HEK293 (cell line): ENCODE measurements around the gene CAPN1.

Experiments
- CTCF ChIA-PET: fragments of 350-600 bp; formaldehyde crosslinking; extraction: SDS; loops from one replicate; lab custom pipeline; 2021; ENCODE audit warnings: antibody characterized with exemption; lab: Yijun Ruan, JAX
- POLR2A ChIA-PET: fragments of 300-600 bp; formaldehyde crosslinking; extraction: SDS; loops from one replicate; lab custom pipeline; 2020; ENCODE audit warnings: antibody characterized with exemption, inconsistent platforms; lab: Yijun Ruan, JAX
- H3K27ac ChIP-seq: fragments of 200-500 bp; sonication (Bioruptor generic); 2 replicates; pipeline ENCODE4 v1.5.1; 2014; ENCODE audit warnings: low read depth, low read length, control low read depth, inconsistent platforms; ENCODE audit errors: extremely low read depth
- H3K36me3 ChIP-seq, 2 experiments: fragments of 200-500 bp in 1 of 2; sonication (Bioruptor generic) in 1 of 2; 1 replicate in 1 of 2; 2 replicates in 1 of 2; pipeline ENCODE4 v1.5.1; 2014 to 2017; ENCODE audit warnings: inconsistent platforms in 2 of 2, low read length in 2 of 2; ENCODE audit not compliant: control insufficient read depth in 2 of 2, insufficient read depth in 1 of 2
- H3K4me1 ChIP-seq: fragments of 200-500 bp; sonication (Bioruptor generic); 2 replicates; pipeline ENCODE4 v1.5.1; 2014; ENCODE audit warnings: mild to moderate bottlenecking, low read length, inconsistent platforms; ENCODE audit not compliant: control insufficient read depth, insufficient read depth
- H3K4me3 ChIP-seq: 2 replicates; pipeline ENCODE4 v1.5.1; 2011; ENCODE audit warnings: low read depth, mild to moderate bottlenecking, control low read depth, low read length, moderate library complexity
- H3K9me3 ChIP-seq: fragments of 200-500 bp; sonication (Bioruptor generic); 2 replicates; pipeline ENCODE4 v1.5.1; 2014; ENCODE audit warnings: low read depth, low read length, inconsistent platforms; ENCODE audit not compliant: control insufficient read depth, insufficient read depth
- BCL11A ChIP-seq: fragments of 450-650 bp; formaldehyde crosslinking; IDR thresholded peaks from 2 replicates; pipeline ENCODE4 v1.5.1; 2016; ENCODE audit warnings: low read depth, missing biosample characterization, missing genetic modification characterization
- GLI4 ChIP-seq: fragments of 450-650 bp; formaldehyde crosslinking; IDR thresholded peaks from 2 replicates; pipeline ENCODE4 v1.5.1; 2016; ENCODE audit warnings: missing biosample characterization, missing genetic modification characterization
- GLIS1 ChIP-seq: fragments of 450-650 bp; formaldehyde crosslinking; IDR thresholded peaks from 2 replicates; pipeline ENCODE4 v1.5.1; 2016; ENCODE audit warnings: missing biosample characterization, missing genetic modification characterization
- OVOL3 ChIP-seq: fragments of 450-650 bp; formaldehyde crosslinking; IDR thresholded peaks from 2 replicates; pipeline ENCODE4 v1.5.1; 2016; ENCODE audit warnings: missing biosample characterization, missing genetic modification characterization
- SP2 ChIP-seq: fragments of 450-650 bp; formaldehyde crosslinking; IDR thresholded peaks from 2 replicates; pipeline ENCODE4 v1.5.1; 2016; ENCODE audit warnings: missing biosample characterization, missing genetic modification characterization
- YY2 ChIP-seq: fragments of 450-650 bp; formaldehyde crosslinking; IDR thresholded peaks from 2 replicates; pipeline ENCODE4 v1.5.1; 2016; ENCODE audit warnings: missing biosample characterization, missing genetic modification characterization
- ZFP37 ChIP-seq: fragments of 450-650 bp; formaldehyde crosslinking; IDR thresholded peaks from 2 replicates; pipeline ENCODE4 v1.5.1; 2016; ENCODE audit warnings: missing biosample characterization, missing genetic modification characterization
- ZNF140 ChIP-seq: fragments of 450-650 bp; formaldehyde crosslinking; IDR thresholded peaks from 2 replicates; pipeline ENCODE4 v1.5.1; 2016; ENCODE audit warnings: missing biosample characterization, missing genetic modification characterization
- ZNF175 ChIP-seq: fragments of 450-650 bp; formaldehyde crosslinking; IDR thresholded peaks from 2 replicates; pipeline ENCODE4 v1.5.1; 2016; ENCODE audit warnings: missing biosample characterization, missing genetic modification characterization
- ZNF239 ChIP-seq: fragments of 450-650 bp; formaldehyde crosslinking; IDR thresholded peaks from 2 replicates; pipeline ENCODE4 v1.5.1; 2016; ENCODE audit warnings: missing biosample characterization, missing genetic modification characterization
- ZNF433 ChIP-seq: fragments of 450-650 bp; formaldehyde crosslinking; IDR thresholded peaks from 2 replicates; pipeline ENCODE4 v1.5.1; 2016; ENCODE audit warnings: missing biosample characterization, missing genetic modification characterization, low read depth
- ZNF626 ChIP-seq: fragments of 450-650 bp; sonication (Bioruptor Pico); formaldehyde crosslinking; IDR thresholded peaks from 2 replicates; pipeline ENCODE4 v1.5.1; 2018; ENCODE audit warnings: missing biosample characterization, missing genetic modification characterization, inconsistent platforms
- ZNF629 ChIP-seq: fragments of 450-650 bp; formaldehyde crosslinking; IDR thresholded peaks from 2 replicates; pipeline ENCODE4 v1.5.1; 2017; ENCODE audit warnings: missing biosample characterization, missing genetic modification characterization
- ZNF768 ChIP-seq: fragments of 450-650 bp; formaldehyde crosslinking; IDR thresholded peaks from 2 replicates; pipeline ENCODE4 v1.5.1; 2018; ENCODE audit warnings: missing biosample characterization, mild to moderate bottlenecking, missing genetic modification characterization
- ZNF785 ChIP-seq: fragments of 450-650 bp; formaldehyde crosslinking; IDR thresholded peaks from 2 replicates; pipeline ENCODE4 v1.5.1; 2016; ENCODE audit warnings: missing biosample characterization, missing genetic modification characterization
- TF ChIP-seq, protein P1 (sequence below): fragments of 450-650 bp; formaldehyde crosslinking; IDR thresholded peaks from 2 replicates; pipeline ENCODE4 v1.5.1; 2016; ENCODE audit warnings: missing biosample characterization, missing genetic modification characterization, borderline replicate concordance
- TF ChIP-seq, protein P2 (sequence below): fragments of 450-650 bp; formaldehyde crosslinking; IDR thresholded peaks from 2 replicates; pipeline ENCODE4 v1.5.1; 2016; ENCODE audit warnings: missing biosample characterization, missing genetic modification characterization
- TF ChIP-seq, protein P3 (sequence below): fragments of 450-650 bp; formaldehyde crosslinking; IDR thresholded peaks from 2 replicates; pipeline ENCODE4 v1.5.1; 2017; ENCODE audit warnings: missing biosample characterization, missing genetic modification characterization
- TF ChIP-seq, protein P4 (sequence below): fragments of 450-650 bp; formaldehyde crosslinking; conservative IDR thresholded peaks from 2 replicates; pipeline ENCODE4 v1.5.1; 2016; ENCODE audit warnings: low read depth, missing biosample characterization, missing genetic modification characterization

CAPN1 gene

DNA sequence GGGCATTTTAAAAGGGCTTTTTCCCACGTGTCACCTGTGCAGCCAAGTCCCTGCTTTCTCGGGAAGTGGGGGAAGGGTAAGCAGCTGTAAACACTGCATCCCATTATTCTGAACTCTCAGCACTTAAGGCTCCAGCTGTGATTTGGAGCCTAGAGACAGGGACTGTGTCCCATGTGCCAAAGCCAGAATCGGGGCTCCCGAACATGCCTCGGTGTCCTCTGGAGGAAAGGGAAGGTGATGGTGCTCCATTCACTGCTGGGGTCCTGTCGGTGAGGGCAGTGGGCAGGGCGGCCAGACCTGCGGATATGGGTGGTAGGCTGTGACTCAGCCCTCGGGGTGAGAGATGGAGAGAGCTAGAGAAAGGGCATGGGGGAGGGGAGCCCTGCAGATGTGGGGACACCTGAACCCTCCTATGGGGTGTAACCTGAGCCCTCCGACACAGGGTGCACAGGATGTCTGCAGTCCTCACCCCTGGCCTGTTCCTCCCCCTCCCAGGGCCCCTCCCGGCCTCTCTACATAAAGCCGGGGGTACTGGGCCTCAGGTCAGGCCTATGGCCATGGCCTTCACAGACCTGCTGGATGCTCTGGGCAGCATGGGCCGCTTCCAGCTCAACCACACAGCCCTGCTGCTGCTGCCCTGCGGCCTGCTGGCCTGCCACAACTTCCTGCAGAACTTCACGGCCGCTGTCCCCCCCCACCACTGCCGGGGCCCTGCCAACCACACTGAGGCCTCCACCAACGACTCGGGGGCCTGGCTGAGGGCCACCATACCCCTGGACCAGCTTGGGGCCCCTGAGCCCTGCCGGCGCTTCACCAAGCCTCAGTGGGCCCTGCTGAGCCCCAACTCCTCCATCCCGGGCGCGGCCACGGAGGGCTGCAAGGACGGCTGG, 31.8 kb downstream of the CAPN1 start:
- H3K4me3 ChIP-seq: no peak overlapping the region
- no peaks in the 10 kb centered on the region for H3K9me3 ChIP-seq
- no peaks in the 10 kb centered on the region for H3K4me1 ChIP-seq
- H3K36me3 ChIP-seq: peaks cover 0 to 34% of the 10 kb centered on the region in 2 experiments; a peak in 1 of 3 replicates
- no peak overlapping the region for H3K27ac ChIP-seq
- CTCF ChIA-PET: interaction anchor here (1.5 kb wide), 2 partner anchors 9 to 116 kb away, joined by 4 read pairs; no protein-coding TSS in a partner anchor
- POLR2A ChIA-PET: no interaction called here
- no peak for TF ChIP-seq OVOL3
- TF ChIP-seq, protein P1, sequence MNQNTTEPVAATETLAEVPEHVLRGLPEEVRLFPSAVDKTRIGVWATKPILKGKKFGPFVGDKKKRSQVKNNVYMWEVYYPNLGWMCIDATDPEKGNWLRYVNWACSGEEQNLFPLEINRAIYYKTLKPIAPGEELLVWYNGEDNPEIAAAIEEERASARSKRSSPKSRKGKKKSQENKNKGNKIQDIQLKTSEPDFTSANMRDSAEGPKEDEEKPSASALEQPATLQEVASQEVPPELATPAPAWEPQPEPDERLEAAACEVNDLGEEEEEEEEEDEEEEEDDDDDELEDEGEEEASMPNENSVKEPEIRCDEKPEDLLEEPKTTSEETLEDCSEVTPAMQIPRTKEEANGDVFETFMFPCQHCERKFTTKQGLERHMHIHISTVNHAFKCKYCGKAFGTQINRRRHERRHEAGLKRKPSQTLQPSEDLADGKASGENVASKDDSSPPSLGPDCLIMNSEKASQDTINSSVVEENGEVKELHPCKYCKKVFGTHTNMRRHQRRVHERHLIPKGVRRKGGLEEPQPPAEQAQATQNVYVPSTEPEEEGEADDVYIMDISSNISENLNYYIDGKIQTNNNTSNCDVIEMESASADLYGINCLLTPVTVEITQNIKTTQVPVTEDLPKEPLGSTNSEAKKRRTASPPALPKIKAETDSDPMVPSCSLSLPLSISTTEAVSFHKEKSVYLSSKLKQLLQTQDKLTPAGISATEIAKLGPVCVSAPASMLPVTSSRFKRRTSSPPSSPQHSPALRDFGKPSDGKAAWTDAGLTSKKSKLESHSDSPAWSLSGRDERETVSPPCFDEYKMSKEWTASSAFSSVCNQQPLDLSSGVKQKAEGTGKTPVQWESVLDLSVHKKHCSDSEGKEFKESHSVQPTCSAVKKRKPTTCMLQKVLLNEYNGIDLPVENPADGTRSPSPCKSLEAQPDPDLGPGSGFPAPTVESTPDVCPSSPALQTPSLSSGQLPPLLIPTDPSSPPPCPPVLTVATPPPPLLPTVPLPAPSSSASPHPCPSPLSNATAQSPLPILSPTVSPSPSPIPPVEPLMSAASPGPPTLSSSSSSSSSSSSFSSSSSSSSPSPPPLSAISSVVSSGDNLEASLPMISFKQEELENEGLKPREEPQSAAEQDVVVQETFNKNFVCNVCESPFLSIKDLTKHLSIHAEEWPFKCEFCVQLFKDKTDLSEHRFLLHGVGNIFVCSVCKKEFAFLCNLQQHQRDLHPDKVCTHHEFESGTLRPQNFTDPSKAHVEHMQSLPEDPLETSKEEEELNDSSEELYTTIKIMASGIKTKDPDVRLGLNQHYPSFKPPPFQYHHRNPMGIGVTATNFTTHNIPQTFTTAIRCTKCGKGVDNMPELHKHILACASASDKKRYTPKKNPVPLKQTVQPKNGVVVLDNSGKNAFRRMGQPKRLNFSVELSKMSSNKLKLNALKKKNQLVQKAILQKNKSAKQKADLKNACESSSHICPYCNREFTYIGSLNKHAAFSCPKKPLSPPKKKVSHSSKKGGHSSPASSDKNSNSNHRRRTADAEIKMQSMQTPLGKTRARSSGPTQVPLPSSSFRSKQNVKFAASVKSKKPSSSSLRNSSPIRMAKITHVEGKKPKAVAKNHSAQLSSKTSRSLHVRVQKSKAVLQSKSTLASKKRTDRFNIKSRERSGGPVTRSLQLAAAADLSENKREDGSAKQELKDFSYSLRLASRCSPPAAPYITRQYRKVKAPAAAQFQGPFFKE: no peak
- TF ChIP-seq GLIS1 (tag by site-specific recombination): no peak
- no peak for TF ChIP-seq YY2 (tag by site-specific recombination)
- no peak for TF ChIP-seq ZNF239 (tag by site-specific recombination)
- TF ChIP-seq, protein P2, sequence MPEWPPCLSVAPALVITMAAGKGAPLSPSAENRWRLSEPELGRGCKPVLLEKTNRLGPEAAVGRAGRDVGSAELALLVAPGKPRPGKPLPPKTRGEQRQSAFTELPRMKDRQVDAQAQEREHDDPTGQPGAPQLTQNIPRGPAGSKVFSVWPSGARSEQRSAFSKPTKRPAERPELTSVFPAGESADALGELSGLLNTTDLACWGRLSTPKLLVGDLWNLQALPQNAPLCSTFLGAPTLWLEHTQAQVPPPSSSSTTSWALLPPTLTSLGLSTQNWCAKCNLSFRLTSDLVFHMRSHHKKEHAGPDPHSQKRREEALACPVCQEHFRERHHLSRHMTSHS (tag by site-specific recombination): no peak
- no peak for TF ChIP-seq BCL11A (tag by site-specific recombination)
- no peak for TF ChIP-seq ZNF629
- TF ChIP-seq ZNF626 (tag by site-specific recombination): no peak
- no peak for TF ChIP-seq ZNF433 (tag by site-specific recombination)
- no peak for TF ChIP-seq SP2 (tag by site-specific recombination)
- TF ChIP-seq ZFP37 (tag by site-specific recombination): no peak
- TF ChIP-seq ZNF175 (tag by site-specific recombination): no peak
- TF ChIP-seq ZNF785: no peak

DNA sequence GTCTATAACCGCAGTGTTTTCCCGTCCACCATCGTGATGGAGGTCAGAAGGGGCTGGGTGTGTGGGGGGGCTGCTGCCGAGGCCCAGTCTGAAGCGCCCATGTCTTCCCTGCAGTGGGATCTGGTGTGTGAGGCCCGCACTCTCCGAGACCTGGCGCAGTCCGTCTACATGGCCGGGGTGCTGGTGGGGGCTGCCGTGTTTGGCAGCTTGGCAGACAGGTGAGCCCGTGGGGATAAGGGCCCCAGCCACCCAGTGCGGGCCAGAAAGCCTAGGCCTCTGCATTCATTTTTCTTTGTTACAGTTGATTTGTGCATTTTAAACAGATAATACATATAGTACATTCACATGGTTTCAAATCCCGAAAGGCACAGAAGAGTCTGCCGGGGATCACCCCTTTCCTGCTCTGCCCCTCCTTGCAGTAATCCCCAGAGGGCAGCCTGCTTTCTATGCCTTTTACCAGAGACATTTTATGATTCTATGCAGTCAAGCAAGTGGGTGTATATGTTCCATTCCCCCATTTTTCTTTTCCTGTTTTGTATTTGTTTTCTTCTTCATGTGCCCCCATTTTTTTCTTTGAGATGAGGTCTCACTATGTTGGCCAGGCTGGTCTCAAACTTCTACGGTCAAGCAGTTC, 32.6 kb downstream of the CAPN1 start:
- no peak overlapping the region for H3K4me3 ChIP-seq
- peaks cover 0 to 26% of the 10 kb centered on the region in 2 experiments; a peak in 1 of 3 replicates for H3K36me3 ChIP-seq
- ChIA-PET CTCF (interaction anchor here (0.7 to 1.5 kb wide), 4 partner anchors 10 to 115 kb away, joined by 3 to 5 read pairs (median 4); no protein-coding TSS in a partner anchor), POLR2A (no interaction called here)
- no peaks in the 10 kb centered on the region for H3K4me1 ChIP-seq
- no peak overlapping the region for H3K27ac ChIP-seq
- no peaks in the 10 kb centered on the region for H3K9me3 ChIP-seq
- TF ChIP-seq, protein P3, sequence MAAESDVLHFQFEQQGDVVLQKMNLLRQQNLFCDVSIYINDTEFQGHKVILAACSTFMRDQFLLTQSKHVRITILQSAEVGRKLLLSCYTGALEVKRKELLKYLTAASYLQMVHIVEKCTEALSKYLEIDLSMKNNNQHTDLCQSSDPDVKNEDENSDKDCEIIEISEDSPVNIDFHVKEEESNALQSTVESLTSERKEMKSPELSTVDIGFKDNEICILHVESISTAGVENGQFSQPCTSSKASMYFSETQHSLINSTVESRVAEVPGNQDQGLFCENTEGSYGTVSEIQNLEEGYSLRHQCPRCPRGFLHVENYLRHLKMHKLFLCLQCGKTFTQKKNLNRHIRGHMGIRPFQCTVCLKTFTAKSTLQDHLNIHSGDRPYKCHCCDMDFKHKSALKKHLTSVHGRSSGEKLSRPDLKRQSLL: no peak
- TF ChIP-seq, protein P4, sequence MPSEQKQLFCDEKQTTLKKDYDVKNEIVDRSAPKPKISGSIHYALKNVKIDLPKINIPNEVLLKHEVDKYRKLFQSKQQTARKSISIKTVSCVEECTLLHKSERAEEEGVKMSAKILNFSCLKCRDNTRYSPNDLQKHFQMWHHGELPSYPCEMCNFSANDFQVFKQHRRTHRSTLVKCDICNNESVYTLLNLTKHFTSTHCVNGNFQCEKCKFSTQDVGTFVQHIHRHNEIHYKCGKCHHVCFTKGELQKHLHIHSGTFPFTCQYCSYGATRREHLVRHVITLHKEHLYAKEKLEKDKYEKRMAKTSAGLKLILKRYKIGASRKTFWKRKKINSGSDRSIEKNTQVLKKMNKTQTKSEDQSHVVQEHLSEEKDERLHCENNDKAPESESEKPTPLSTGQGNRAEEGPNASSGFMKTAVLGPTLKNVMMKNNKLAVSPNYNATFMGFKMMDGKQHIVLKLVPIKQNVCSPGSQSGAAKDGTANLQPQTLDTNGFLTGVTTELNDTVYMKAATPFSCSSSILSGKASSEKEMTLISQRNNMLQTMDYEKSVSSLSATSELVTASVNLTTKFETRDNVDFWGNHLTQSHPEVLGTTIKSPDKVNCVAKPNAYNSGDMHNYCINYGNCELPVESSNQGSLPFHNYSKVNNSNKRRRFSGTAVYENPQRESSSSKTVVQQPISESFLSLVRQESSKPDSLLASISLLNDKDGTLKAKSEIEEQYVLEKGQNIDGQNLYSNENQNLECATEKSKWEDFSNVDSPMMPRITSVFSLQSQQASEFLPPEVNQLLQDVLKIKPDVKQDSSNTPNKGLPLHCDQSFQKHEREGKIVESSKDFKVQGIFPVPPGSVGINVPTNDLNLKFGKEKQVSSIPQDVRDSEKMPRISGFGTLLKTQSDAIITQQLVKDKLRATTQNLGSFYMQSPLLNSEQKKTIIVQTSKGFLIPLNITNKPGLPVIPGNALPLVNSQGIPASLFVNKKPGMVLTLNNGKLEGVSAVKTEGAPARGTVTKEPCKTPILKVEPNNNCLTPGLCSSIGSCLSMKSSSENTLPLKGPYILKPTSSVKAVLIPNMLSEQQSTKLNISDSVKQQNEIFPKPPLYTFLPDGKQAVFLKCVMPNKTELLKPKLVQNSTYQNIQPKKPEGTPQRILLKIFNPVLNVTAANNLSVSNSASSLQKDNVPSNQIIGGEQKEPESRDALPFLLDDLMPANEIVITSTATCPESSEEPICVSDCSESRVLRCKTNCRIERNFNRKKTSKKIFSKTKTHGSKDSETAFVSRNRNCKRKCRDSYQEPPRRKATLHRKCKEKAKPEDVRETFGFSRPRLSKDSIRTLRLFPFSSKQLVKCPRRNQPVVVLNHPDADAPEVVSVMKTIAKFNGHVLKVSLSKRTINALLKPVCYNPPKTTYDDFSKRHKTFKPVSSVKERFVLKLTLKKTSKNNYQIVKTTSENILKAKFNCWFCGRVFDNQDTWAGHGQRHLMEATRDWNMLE (tag by site-specific recombination): no peak
- TF ChIP-seq ZNF140 (tag by site-specific recombination) (no peak), ZNF768 (no peak), GLI4 (tag by site-specific recombination) (no peak)
